Gastrocnemius medialis (tissue), 4 donors: Measurements from ENCODE around the gene NPAS3.

Source experiments
- CTCF ChIP-seq, 5 experiments: fragments of 450-650 bp in 3 of 5; fragments of 200-600 bp in 2 of 5; sonication (generic) in 2 of 5; IDR thresholded peaks in 4 of 5; conservative IDR thresholded peaks in 1 of 5; 1 replicate in 4 of 5; 2 replicates in 1 of 5; pipeline ENCODE4 v1.5.1; 2016 to 2019; ENCODE audit warnings: antibody characterized with exemption in 5 of 5, mild to moderate bottlenecking in 3 of 5, moderate library complexity in 3 of 5
- POLR2A ChIP-seq, 2 donors: fragments of 450-650 bp; IDR thresholded peaks; one replicate each; pipeline ENCODE4 v1.6.1; 2017; ENCODE audit warnings: antibody characterized with exemption in 2 of 2, mild to moderate bottlenecking in 2 of 2, moderate library complexity in 2 of 2

- TF ChIP-seq CTCF (IDR thresholded peaks at IDR 0.05 in 4 of 5, conservative IDR thresholded peaks at IDR 0.05 in 1 of 5), result no peak
- TF ChIP-seq POLR2A (IDR thresholded peaks at IDR 0.05), result no peak
These were observed 741.0 kb downstream of the NPAS3 start for GRCh38 chr14:33679461-33680225.
